H1 (cell line): Measurements from ENCODE around the gene TMEM260. TPM values are rescaled to one million over a fixed set of nuclear protein-coding genes. Genes with fewer than 3 reads are reported as not detected.

Experiments used
- CTCF ChIA-PET: fragments of 300-600 bp; sonication (Branson Sonifier 250); formaldehyde crosslinking; loops from one replicate; lab custom pipeline; 2021; ENCODE audit not compliant: partially characterized antibody; lab: Charles Lee
- POLR2A ChIA-PET: fragments of 300-600 bp; sonication (Branson Sonifier 250); formaldehyde crosslinking; loops from one replicate; lab custom pipeline; 2021; ENCODE audit warnings: inconsistent platforms; ENCODE audit not compliant: partially characterized antibody; lab: Charles Lee
- DNase-seq, 2 experiments: peaks; one replicate each; pipeline versions ENCODE4 v3.0.0 to v3.0.0-alpha.2; 2010 to 2022; ENCODE audit warnings: low spot score in 2 of 2, low read depth in 1 of 2, mixed read lengths in 1 of 2
- FAIRE-seq: peaks from 2 replicates; lab custom pipeline; 2011; peaks lifted over from hg19 to GRCh38; lab: Jason Lieb, UNC
- H2AFZ ChIP-seq: 2 replicates; pipeline ENCODE4 v1.8.1; 2012; ENCODE audit warnings: low read length, inconsistent platforms
- H2AK5ac ChIP-seq: 2 replicates; pipeline ENCODE4 v1.6.1; 2013; ENCODE audit warnings: low read depth, low read length
- H2BK120ac ChIP-seq: replicated peaks from 2 replicates; pipeline ENCODE3; 2013; ENCODE audit warnings: low read depth, low read length, inconsistent platforms
- H2BK12ac ChIP-seq: 2 replicates; pipeline ENCODE4 v1.6.1; 2013; ENCODE audit warnings: low read depth, low read length
- H2BK15ac ChIP-seq: 2 replicates; pipeline ENCODE4 v1.6.1; 2013; ENCODE audit warnings: low read length
- H2BK20ac ChIP-seq: 2 replicates; pipeline ENCODE4 v1.6.1; 2013; ENCODE audit warnings: low read length
- H2BK5ac ChIP-seq: 2 replicates; pipeline ENCODE4 v1.6.1; 2013; ENCODE audit warnings: low read depth, low read length
- H3K14ac ChIP-seq: 2 replicates; pipeline ENCODE4 v1.6.1; 2013; ENCODE audit warnings: inconsistent platforms; ENCODE audit not compliant: insufficient read length
- H3K18ac ChIP-seq: 2 replicates; pipeline ENCODE4 v1.6.1; 2013; ENCODE audit warnings: low read length; ENCODE audit errors: extremely low read depth
- H3K23ac ChIP-seq: 2 replicates; pipeline ENCODE4 v1.6.1; 2013; ENCODE audit warnings: inconsistent platforms; ENCODE audit not compliant: insufficient read length
- H3K23me2 ChIP-seq: 2 replicates; pipeline ENCODE4 v1.6.1; 2013; ENCODE audit warnings: low read depth, low read length
- H3K27ac ChIP-seq: 2 replicates; pipeline ENCODE4 v1.6.1; 2011; ENCODE audit warnings: low read depth, low read length, inconsistent platforms
- H3K27me3 ChIP-seq, 4 experiments: replicated peaks in 1 of 4; 1 replicate in 1 of 4; 2 replicates in 3 of 4; pipeline versions ENCODE4 v1.6.1 to v1.8.1; 2011 to 2013; ENCODE audit warnings: low read length in 3 of 4, mild to moderate bottlenecking in 3 of 4, inconsistent platforms in 2 of 4, mixed read lengths in 2 of 4, moderate library complexity in 1 of 4; ENCODE audit not compliant: control insufficient read depth in 3 of 4, insufficient read depth in 3 of 4; ENCODE audit errors: extremely low read depth in 1 of 4
- H3K36me3 ChIP-seq, 4 experiments: 2 replicates each; pipeline versions ENCODE4 v1.6.1 to v1.8.1; 2011 to 2013; ENCODE audit warnings: mild to moderate bottlenecking in 4 of 4, low read length in 3 of 4, moderate library complexity in 2 of 4, control low read depth in 1 of 4, inconsistent platforms in 1 of 4; ENCODE audit not compliant: insufficient read depth in 4 of 4, control insufficient read depth in 2 of 4
- H3K4ac ChIP-seq: replicated peaks from 2 replicates; pipeline ENCODE3; 2013; ENCODE audit warnings: low read length, low read depth, mixed read lengths, inconsistent platforms; ENCODE audit not compliant: insufficient read length
- H3K4me1 ChIP-seq, 4 experiments: replicated peaks in 1 of 4; 1 replicate in 1 of 4; 2 replicates in 3 of 4; pipeline versions ENCODE4 v1.6.1 to v1.8.1; 2011 to 2013; ENCODE audit warnings: low read length in 3 of 4, inconsistent platforms in 2 of 4, mixed read lengths in 1 of 4; ENCODE audit not compliant: insufficient read depth in 4 of 4, control insufficient read depth in 3 of 4
- H3K4me2 ChIP-seq, 2 experiments: 2 replicates each; pipeline versions ENCODE4 v1.6.1 to v1.8.1; 2011 to 2013; ENCODE audit warnings: low read depth in 2 of 2, low read length in 2 of 2, control low read depth in 1 of 2, inconsistent platforms in 1 of 2, mild to moderate bottlenecking in 1 of 2; ENCODE audit not compliant: insufficient read depth in 1 of 2
- H3K4me3 ChIP-seq, 4 experiments: fragments of 200-600, 300-600 bp in 1 of 4; sonication (generic), shearing (Covaris generic), sonication (Bioruptor Twin) in 1 of 4; 2 replicates each; pipeline versions ENCODE4 v1.5.1 to v1.8.1; 2011 to 2016; ENCODE audit warnings: low read length in 4 of 4, low read depth in 3 of 4, control low read depth in 2 of 4, inconsistent platforms in 2 of 4, mild to moderate bottlenecking in 2 of 4, mixed read lengths in 1 of 4, moderate library complexity in 1 of 4; ENCODE audit not compliant: insufficient read depth in 2 of 4; ENCODE audit errors: extremely low read depth in 1 of 4
- H3K56ac ChIP-seq: replicated peaks from 2 replicates; pipeline ENCODE3; 2013; ENCODE audit warnings: low read depth, mild to moderate bottlenecking, mixed read lengths, low read length, inconsistent platforms; ENCODE audit not compliant: insufficient read length
- H3K79me1 ChIP-seq: 2 replicates; pipeline ENCODE4 v1.6.1; 2013; ENCODE audit warnings: low read depth, low read length, control low read depth
- H3K79me2 ChIP-seq, 2 experiments: 2 replicates each; pipeline versions ENCODE4 v1.6.1 to v1.8.1; 2012 to 2013; ENCODE audit warnings: low read length in 2 of 2, mild to moderate bottlenecking in 2 of 2, inconsistent platforms in 1 of 2; ENCODE audit not compliant: insufficient read depth in 2 of 2, control insufficient read depth in 1 of 2
- H3K9ac ChIP-seq, 4 experiments: replicated peaks in 1 of 4; 1 replicate in 1 of 4; 2 replicates in 3 of 4; pipeline versions ENCODE4 v1.6.1 to v1.8.1; 2011 to 2013; ENCODE audit warnings: low read depth in 3 of 4, low read length in 3 of 4, control low read depth in 2 of 4, mild to moderate bottlenecking in 2 of 4, moderate library complexity in 2 of 4, inconsistent platforms in 1 of 4; ENCODE audit errors: extremely low read depth in 1 of 4
- H3K9me3 ChIP-seq, 2 experiments: 2 replicates each; pipeline versions ENCODE4 v1.6.1 to v1.8.1; 2012 to 2013; ENCODE audit warnings: mild to moderate bottlenecking in 2 of 2, moderate library complexity in 2 of 2, control low read depth in 1 of 2, inconsistent platforms in 1 of 2, low read depth in 1 of 2, low read length in 1 of 2, mixed read lengths in 1 of 2; ENCODE audit not compliant: insufficient read depth in 2 of 2
- H4K20me1 ChIP-seq, 2 experiments: replicated peaks in 1 of 2; 2 replicates each; pipeline versions ENCODE3 to v1.8.1; 2011 to 2013; ENCODE audit warnings: inconsistent platforms in 2 of 2, low read length in 2 of 2, mild to moderate bottlenecking in 1 of 2; ENCODE audit not compliant: insufficient read depth in 2 of 2, control insufficient read depth in 1 of 2
- H4K5ac ChIP-seq: 2 replicates; pipeline ENCODE4 v1.6.1; 2013; ENCODE audit warnings: low read length, low read depth, mixed read lengths, inconsistent platforms; ENCODE audit not compliant: insufficient read length
- H4K8ac ChIP-seq: 2 replicates; pipeline ENCODE4 v1.8.0; 2013; ENCODE audit warnings: mild to moderate bottlenecking, moderate library complexity, low read length, inconsistent platforms; ENCODE audit not compliant: insufficient read depth; ENCODE audit errors: extremely low read depth
- H4K91ac ChIP-seq: replicated peaks from 2 replicates; pipeline ENCODE3; 2013; ENCODE audit warnings: low read length, mixed read lengths, inconsistent platforms; ENCODE audit not compliant: insufficient read length
- CTBP2 ChIP-seq: IDR thresholded peaks from 2 replicates; pipeline ENCODE4 v1.7.0; 2011; ENCODE audit warnings: borderline replicate concordance, mild to moderate bottlenecking, moderate library complexity, mixed read lengths, low read length; ENCODE audit not compliant: insufficient read depth, insufficient read length
- SAP30 ChIP-seq: fragments of 300-600 bp; sonication (generic); IDR thresholded peaks from 2 replicates; pipeline ENCODE4 v1.7.1; 2012; ENCODE audit warnings: low read length, moderate library complexity, mild to moderate bottlenecking, inconsistent platforms; ENCODE audit not compliant: insufficient read depth, insufficient replicate concordance
- WGBS, 2 experiments: shearing (Covaris generic) in 1 of 2; methylation state at CpG; one replicate each; pipeline versions ENCODE4 v1.1.6 to v1.1.7; 2013 to 2015; ENCODE audit warnings: low lambda C conversion rate in 2 of 2, mixed read lengths in 2 of 2, inconsistent platforms in 1 of 2, low coverage in 1 of 2, missing lambda C conversion rate in 1 of 2; ENCODE audit not compliant: insufficient replicate concordance in 2 of 2, insufficient coverage in 1 of 2, insufficient read length in 1 of 2; ENCODE audit errors: extremely low coverage in 1 of 2, missing lambda C conversion rate in 1 of 2; 5-methylcytosine and 5-hydroxymethylcytosine counted together
- polyA plus RNA-seq, 7 experiments: library from polyadenylated mRNA; depleted of rRNA in 3 of 7; stranded (reverse) in 5 of 7; unstranded in 2 of 7; fragments of >200 nt in 5 of 7; fragments of 200-250 nt in 2 of 7; gene quantifications; 1 replicate in 5 of 7; 2 replicates in 1 of 7; 4 replicates in 1 of 7; pipeline versions ENCODE4 v1.2.1 to v1.2.3, GENCODE V29; 2011 to 2013; ENCODE audit warnings: missing spikeins in 2 of 7, mixed read lengths in 2 of 7
- total RNA-seq: library from RNA; stranded (reverse); fragmentation: NEBNext Ultra II Directional; extraction: Animal tissue kit (Norgen Biotek cat#: 25700); gene quantifications from 2 replicates; pipeline ENCODE4 v1.2.1, GENCODE V29; 2021

The TMEM260 gene
- total and polyA plus RNA-seq, 2 of the 8 experiments (the other 6 are each of a cell fraction or from before 2014, with no cell fraction given), result 14.4 to 15.2 TPM

DNA sequence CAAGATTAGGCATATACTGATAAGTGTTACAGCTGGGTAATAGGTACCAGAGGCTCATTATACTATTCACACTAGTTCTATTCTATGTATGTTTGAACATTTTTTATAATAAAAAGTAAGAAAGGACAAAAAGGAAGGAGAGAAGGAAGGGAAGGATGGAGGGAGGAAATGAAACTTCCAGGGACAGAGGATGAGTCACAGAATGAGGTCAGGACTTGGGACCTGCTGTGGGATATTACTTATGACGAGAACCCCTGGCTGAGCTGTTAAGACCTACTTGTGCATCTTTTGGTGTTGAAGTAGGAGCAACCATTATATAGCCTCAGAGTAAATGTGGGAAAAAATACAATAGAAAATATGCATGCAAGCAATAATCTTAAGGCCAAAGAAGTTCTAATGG is 16.7 kb upstream of the TMEM260 start:
- 89% methylated on average over 1 of the region's 1 CpG; no CpG with 5 or more reads in 1 of the 2 experiments for WGBS, 2 experiments
- no peak overlapping the region for H4K91ac ChIP-seq

More for the DNA sequence above, 16.7 kb upstream of the TMEM260 start:
- Histone ChIP-seq H3K27ac (no peak overlapping the region), H2AK5ac (no peak overlapping the region), H3K79me2 (no peaks in the 10 kb centered on the region), H3K9ac (no peak overlapping the region), H4K8ac (no peak overlapping the region), H2BK12ac (no peak overlapping the region), H2BK5ac (no peak overlapping the region), H3K4me2 (no peak overlapping the region), H3K18ac (no peak overlapping the region), H2AFZ (no peak overlapping the region), H3K36me3 (no peaks in the 10 kb centered on the region), H3K23me2 (no peaks in the 10 kb centered on the region), H2BK20ac (no peak overlapping the region), H3K4me1 (no peaks in the 10 kb centered on the region), H4K20me1 (no peaks in the 10 kb centered on the region), H3K23ac (no peak overlapping the region), H3K27me3 (peaks cover 0 to 1% (median 0%) of the 10 kb centered on the region in 4 experiments; a peak in 1 of 7 replicates), H2BK15ac (no peak overlapping the region), H3K79me1 (no peaks in the 10 kb centered on the region), H2BK120ac (no peak overlapping the region), H3K4me3 (no peak overlapping the region), H4K5ac (no peak overlapping the region), H3K56ac (no peak overlapping the region), H3K4ac (no peak overlapping the region), H3K14ac (no peak overlapping the region), H3K9me3 (no peaks in the 10 kb centered on the region)
- TF ChIP-seq SAP30, result no peak
- no peak for TF ChIP-seq CTBP2
- ChIA-PET CTCF (interaction anchor here (1.2 to 1.9 kb wide), 3 partner anchors 10 to 84 kb away, joined by 3 to 6 read pairs (median 3); partner anchors contain the start of gene TMEM260), POLR2A (no interaction called here)
- no peak for FAIRE-seq
- DNase-seq, result no peak
